Thoracic aorta (tissue), 2 donors: ENCODE data around the gene SURF2. TPM values are rescaled to one million over a fixed set of nuclear protein-coding genes. Genes with fewer than 3 reads are reported as not detected.

ENCODE experiments used
- ATAC-seq: fragments of 150-250 bp; one replicate; pipeline ENCODE4 v1.8.0; 2017; ENCODE audit warnings: low read depth; ENCODE audit not compliant: insufficient number of reproducible peaks, low FRiP score
- DNase-seq: peaks from one replicate; pipeline ENCODE4 v3.0.0-alpha.2; 2020; ENCODE audit warnings: low spot score
- H3K27ac ChIP-seq, 2 donors: fragments of 200-600 bp; sonication (generic); 1 replicate in 1 of 2; 2 replicates in 1 of 2; pipeline ENCODE4 v1.5.1; 2016; ENCODE audit warnings: mild to moderate bottlenecking in 2 of 2, moderate library complexity in 2 of 2
- H3K27me3 ChIP-seq: fragments of 200-600 bp; sonication (generic); replicated peaks from 2 replicates; pipeline ENCODE4 v1.6.0; 2016; ENCODE audit warnings: mild to moderate bottlenecking; ENCODE audit not compliant: insufficient read depth
- H3K36me3 ChIP-seq: fragments of 200-600 bp; sonication (generic); one replicate; pipeline ENCODE4 v1.5.1; 2016
- H3K4me1 ChIP-seq, 2 donors: fragments of 200-600 bp; sonication (generic); 1 replicate in 1 of 2; 2 replicates in 1 of 2; pipeline versions ENCODE4 v1.5.1 to v1.6.0; 2016; ENCODE audit warnings: low read depth in 2 of 2, mild to moderate bottlenecking in 1 of 2; ENCODE audit not compliant: control insufficient read depth in 1 of 2
- H3K4me3 ChIP-seq: fragments of 200-600 bp; sonication (generic); 2 replicates; pipeline ENCODE4 v1.5.1; 2016; ENCODE audit warnings: mild to moderate bottlenecking
- H3K9me3 ChIP-seq: fragments of 200-600 bp; sonication (generic); 2 replicates; pipeline ENCODE4 v1.5.1; 2016
- CTCF ChIP-seq: fragments of 200-600 bp; sonication (generic); IDR thresholded peaks from one replicate; pipeline ENCODE4 v1.5.1; 2019; ENCODE audit warnings: antibody characterized with exemption
- total RNA-seq, 2 donors: library from RNA; depleted of rRNA; stranded (reverse); fragments of >200 nt; gene quantifications; one replicate each; pipeline versions ENCODE4 v1.1.0 to v1.2.3, GENCODE V29; 2016

Gene SURF2
- total RNA-seq, 2 donors from 2014 or later = 7.0 to 13.3 TPM

- no peaks in the 10 kb centered on the region for H3K27me3 ChIP-seq
- peaks cover 18 to 24% of the 10 kb centered on the region in 2 donors for H3K4me1 ChIP-seq
- TF ChIP-seq CTCF = no peak
- DNase-seq (no peak), ATAC-seq (no peak)
- no peak overlapping the region for H3K27ac ChIP-seq
- no peak overlapping the region for H3K4me3 ChIP-seq
- H3K9me3 ChIP-seq = no peaks in the 10 kb centered on the region
- peaks cover 3% of the 10 kb centered on the region for H3K36me3 ChIP-seq
These were observed 21.4 kb downstream of the SURF2 start for GRCh38 chr9:133377721-133378216.

GRCh38 chr9:133378408-133378962, 22.1 kb downstream of the SURF2 start:
- no peak for TF ChIP-seq CTCF
- Histone ChIP-seq H3K4me1 (peaks cover 14 to 17% of the 10 kb centered on the region in 2 donors), H3K4me3 (no peak overlapping the region), H3K27ac (no peak overlapping the region), H3K27me3 (no peaks in the 10 kb centered on the region), H3K9me3 (no peaks in the 10 kb centered on the region), H3K36me3 (no peaks in the 10 kb centered on the region)
- ATAC-seq = no peak
- no peak for DNase-seq

DNA sequence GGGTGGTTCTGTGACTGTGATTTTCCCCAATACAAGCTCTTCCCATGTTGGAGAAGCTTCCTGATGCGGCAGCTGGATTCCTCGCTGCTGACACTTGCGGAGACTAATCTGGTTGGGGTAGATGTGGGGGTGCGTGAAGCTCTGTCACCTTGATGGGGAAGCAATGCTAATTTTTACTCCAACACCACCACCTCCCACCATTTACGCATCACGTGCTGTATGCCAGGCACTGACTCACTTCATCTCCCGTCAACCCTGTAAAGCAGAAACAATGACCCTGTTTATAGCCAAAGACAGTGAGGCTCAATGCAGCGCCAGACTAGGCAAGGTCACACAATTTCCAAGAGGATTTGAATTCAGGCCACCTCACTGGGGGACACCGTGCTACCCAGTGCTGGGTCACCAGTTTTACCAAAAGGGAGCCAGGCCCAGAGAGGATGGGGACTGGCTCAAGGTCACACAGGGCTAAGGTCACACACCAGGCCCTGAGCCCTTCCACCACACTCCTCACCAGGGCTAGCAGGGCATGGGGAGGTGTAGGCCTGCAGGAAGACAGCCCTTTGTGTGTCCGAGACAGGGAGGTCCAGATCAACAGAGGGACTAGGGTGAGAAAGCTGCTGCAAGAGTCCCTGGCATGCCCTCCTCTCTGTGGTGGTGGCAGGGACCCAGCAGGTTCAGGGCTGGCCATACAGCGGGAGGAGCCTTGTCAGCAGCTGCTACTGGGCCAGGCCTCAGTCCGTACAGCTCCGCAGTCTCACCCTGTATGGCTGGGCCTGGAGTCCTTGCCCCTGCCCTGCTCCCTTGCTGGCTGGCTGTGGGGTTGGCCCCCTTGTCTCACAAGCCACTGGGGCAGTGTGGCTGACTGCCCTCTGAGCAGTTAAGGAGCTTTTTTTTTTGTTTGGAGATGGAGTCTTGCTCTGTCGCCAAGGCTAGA, 23.1 kb downstream of the SURF2 start:
- Histone ChIP-seq H3K9me3 (no peaks in the 10 kb centered on the region), H3K36me3 (no peaks in the 10 kb centered on the region), H3K27me3 (no peaks in the 10 kb centered on the region), H3K4me1 (peaks cover 7 to 9% of the 10 kb centered on the region in 2 donors), H3K27ac (no peak overlapping the region), H3K4me3 (no peak overlapping the region)
- no peak for TF ChIP-seq CTCF
- DNase-seq (no peak), ATAC-seq (no peak)

- no peak for TF ChIP-seq CTCF
- no peak for ATAC-seq
- DNase-seq = no peak
- H3K36me3 ChIP-seq = no peaks in the 10 kb centered on the region
- H3K27me3 ChIP-seq = no peaks in the 10 kb centered on the region
- H3K9me3 ChIP-seq = no peaks in the 10 kb centered on the region
- peaks cover 4 to 5% of the 10 kb centered on the region in 2 donors for H3K4me1 ChIP-seq
- no peak overlapping the region for H3K4me3 ChIP-seq
- no peak overlapping the region for H3K27ac ChIP-seq
These were observed 24.4 kb downstream of the SURF2 start for GRCh38 chr9:133380734-133381133.

DNA sequence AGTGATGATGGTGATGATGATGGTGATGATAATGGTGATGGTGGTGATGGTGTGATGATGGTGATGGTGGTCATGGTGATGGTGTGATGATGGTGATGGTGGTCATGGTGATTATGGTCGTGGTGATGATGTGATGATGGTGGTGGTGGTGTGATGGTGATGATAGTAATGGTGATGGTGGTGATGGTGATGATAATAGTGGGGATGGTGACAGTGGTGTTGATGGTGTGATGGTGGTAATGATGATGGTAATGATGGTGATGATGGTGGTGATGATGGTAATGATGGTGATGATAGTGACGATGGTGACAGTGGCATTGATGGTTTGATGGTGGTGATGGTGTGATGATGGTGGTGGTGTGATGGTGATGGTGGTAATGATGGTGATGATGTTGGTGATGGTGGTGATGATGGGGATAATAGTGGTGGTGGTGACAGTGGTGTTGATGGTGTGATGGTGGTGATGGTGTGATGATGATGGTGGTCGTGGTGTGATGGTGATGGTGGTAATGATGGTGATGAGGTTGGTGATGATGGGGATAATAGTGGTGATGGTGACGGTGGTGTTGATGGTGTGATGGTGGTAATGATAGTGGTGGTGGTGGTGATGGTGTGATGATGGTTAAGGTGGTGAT, 26.3 kb downstream of the SURF2 start:
- Histone ChIP-seq H3K9me3 (no peaks in the 10 kb centered on the region), H3K27me3 (no peaks in the 10 kb centered on the region), H3K4me3 (no peak overlapping the region), H3K27ac (no peak overlapping the region), H3K4me1 (no peaks in the 10 kb centered on the region), H3K36me3 (no peaks in the 10 kb centered on the region)
- no peak for DNase-seq
- no peak for ATAC-seq
- TF ChIP-seq CTCF = no peak
